Endothelial cell of umbilical vein (primary cell): ENCODE measurements around the gene STEAP4. TPM values are rescaled to one million over a fixed set of nuclear protein-coding genes. Genes with fewer than 3 reads are reported as not detected.

Experiments used
- BruUV-seq: library from RNA; stranded (reverse); fragments of 400-500 nt; replicated peaks from 2 replicates; lab custom pipeline; 2021; lab: Mats Ljungman, UMichigan
- CTCF ChIA-PET: fragments of 300-600, 350-600 bp; sonication (Branson Sonifier 250); formaldehyde crosslinking; loops from one replicate; lab custom pipeline; 2021; ENCODE audit warnings: antibody characterized with exemption, inconsistent platforms; lab: Charles Lee
- POLR2A ChIA-PET: fragments of 300-600, 350-600 bp; sonication (Branson Sonifier 250); formaldehyde crosslinking; loops from one replicate; lab custom pipeline; 2021; ENCODE audit warnings: antibody characterized with exemption, inconsistent platforms; lab: Charles Lee
- DNase-seq: peaks from one replicate; pipeline ENCODE4 v3.0.0-alpha.2; 2011; ENCODE audit warnings: low read depth, low spot score
- FAIRE-seq: peaks from 2 replicates; lab custom pipeline; 2011; peaks lifted over from hg19 to GRCh38; lab: Jason Lieb, UNC
- H2AFZ ChIP-seq: 2 replicates; pipeline ENCODE4 v1.6.0; 2012; ENCODE audit warnings: low read depth, low read length, control low read depth, inconsistent platforms
- H3K27ac ChIP-seq: 2 replicates; pipeline ENCODE4 v1.5.1; 2011; ENCODE audit warnings: low read depth, mild to moderate bottlenecking, control low read depth, low read length, moderate library complexity; ENCODE audit not compliant: insufficient read depth
- H3K27me3 ChIP-seq, 2 experiments: 2 replicates each; pipeline versions ENCODE4 v1.6.0 to v1.6.1; 2011; ENCODE audit warnings: low read length in 2 of 2, mixed read lengths in 1 of 2; ENCODE audit not compliant: control insufficient read depth in 2 of 2, insufficient read depth in 2 of 2
- H3K36me3 ChIP-seq, 2 experiments: 2 replicates in 1 of 2; 3 replicates in 1 of 2; pipeline ENCODE4 v1.5.1; 2011; ENCODE audit warnings: low read length in 2 of 2, mild to moderate bottlenecking in 1 of 2, moderate library complexity in 1 of 2; ENCODE audit not compliant: control insufficient read depth in 2 of 2, insufficient read depth in 2 of 2; ENCODE audit errors: extremely low read depth in 1 of 2
- H3K4me1 ChIP-seq: 3 replicates; pipeline ENCODE4 v1.5.1; 2011; ENCODE audit warnings: mild to moderate bottlenecking, low read length; ENCODE audit not compliant: control insufficient read depth, insufficient read depth; ENCODE audit errors: extremely low read depth
- H3K4me2 ChIP-seq: 2 replicates; pipeline ENCODE4 v1.6.1; 2011; ENCODE audit warnings: low read length, control low read depth, mixed read lengths; ENCODE audit not compliant: insufficient read depth
- H3K4me3 ChIP-seq, 3 experiments: fragments of 200-600 bp in 1 of 3; sonication (generic), shearing (Covaris generic) in 1 of 3; replicated peaks in 1 of 3; 2 replicates each; pipeline ENCODE4 v1.5.1; 2011 to 2016; ENCODE audit warnings: control low read depth in 3 of 3, low read length in 3 of 3, mild to moderate bottlenecking in 2 of 3, inconsistent platforms in 1 of 3, low read depth in 1 of 3, moderate library complexity in 1 of 3; ENCODE audit not compliant: insufficient read depth in 1 of 3
- H3K79me2 ChIP-seq: 2 replicates; pipeline ENCODE4 v1.6.0; 2012; ENCODE audit warnings: low read length, inconsistent platforms; ENCODE audit not compliant: control insufficient read depth, insufficient read depth
- H3K9ac ChIP-seq: replicated peaks from 2 replicates; pipeline ENCODE3; 2011; ENCODE audit warnings: low read length, control low read depth; ENCODE audit not compliant: insufficient read depth; ENCODE audit errors: extremely low read depth
- H3K9me1 ChIP-seq: replicated peaks from 3 replicates; pipeline ENCODE4 v1.6.0; 2011; ENCODE audit warnings: mild to moderate bottlenecking, low read length; ENCODE audit not compliant: control insufficient read depth, insufficient read depth; ENCODE audit errors: extremely low read depth
- H3K9me3 ChIP-seq: replicated peaks from 2 replicates; pipeline ENCODE4 v1.5.1; 2012; ENCODE audit warnings: low read length, inconsistent platforms; ENCODE audit not compliant: control insufficient read depth, insufficient read depth
- H4K20me1 ChIP-seq: replicated peaks from 2 replicates; pipeline ENCODE3; 2011; ENCODE audit warnings: mild to moderate bottlenecking, low read length; ENCODE audit not compliant: control insufficient read depth, insufficient read depth; ENCODE audit errors: extremely low read depth
- CTCF ChIP-seq, 2 donors: IDR thresholded peaks; 1 replicate in 1 of 2; 2 replicates in 1 of 2; pipeline ENCODE4 v1.5.1; 2011; ENCODE audit warnings: low read length in 2 of 2, mild to moderate bottlenecking in 2 of 2, moderate library complexity in 2 of 2, control low read depth in 1 of 2, inconsistent platforms in 1 of 2, low read depth in 1 of 2; ENCODE audit not compliant: insufficient read depth in 1 of 2; ENCODE audit errors: extremely low read depth in 1 of 2
- EZH2 ChIP-seq: IDR thresholded peaks from 2 replicates; pipeline ENCODE4 v1.6.1; 2012; ENCODE audit warnings: borderline replicate concordance, low read depth, mild to moderate bottlenecking, moderate library complexity, low read length, inconsistent platforms; ENCODE audit not compliant: severe bottlenecking
- FOS ChIP-seq: IDR thresholded peaks from 2 replicates; pipeline ENCODE4 v1.6.1; 2011; ENCODE audit warnings: mild to moderate bottlenecking, low read length, moderate library complexity, borderline replicate concordance; ENCODE audit not compliant: insufficient read depth
- MAX ChIP-seq: IDR thresholded peaks from 2 replicates; pipeline ENCODE4 v1.6.1; 2011; ENCODE audit not compliant: insufficient read depth, insufficient read length
- POLR2A ChIP-seq: IDR thresholded peaks from 2 replicates; pipeline ENCODE4 v1.6.1; 2012; ENCODE audit warnings: low read depth, mild to moderate bottlenecking, control low read depth, low read length
- dilution Hi-C: fragments of 300-500 bp; cut with MboI; formaldehyde crosslinking; loops from one replicate; pipeline ENCODE4 v1.15.0; 2019; ENCODE audit warnings: low sequenced_read_pairs; ENCODE audit not compliant: extremely low pct_ligation_motif_present
- intact Hi-C: fragments of 100-400 bp; cut with micrococcal nuclease; formaldehyde crosslinking; loops from one replicate; pipeline ENCODE4 v1.10.0; 2022
- polyA plus RNA-seq, 4 experiments: library from polyadenylated mRNA; depleted of rRNA in 3 of 4; stranded (reverse) in 3 of 4; unstranded in 1 of 4; fragments of >200 nt; gene quantifications; 2 replicates each; pipeline versions ENCODE4 v1.2.1 to v1.2.3, GENCODE V29; 2011 to 2012; ENCODE audit warnings: missing spikeins in 1 of 4
- total RNA-seq: library from RNA; stranded (reverse); gene quantifications from 2 replicates; pipeline ENCODE4 v1.2.3, GENCODE V29; 2021

STEAP4 gene
- total and polyA plus RNA-seq, 2 donors (not counting 3 experiments of a cell fraction or from before 2014, with no cell fraction given): not detected

GRCh38 chr7:88268858-88269257 lies 37.8 kb downstream of the STEAP4 start:
- ChIA-PET CTCF (no interaction called here), POLR2A (no interaction called here)

More at GRCh38 chr7:88268858-88269257, 37.8 kb downstream of the STEAP4 start:
- TF ChIP-seq EZH2: no peak
- no peak for TF ChIP-seq POLR2A
- no peak for TF ChIP-seq CTCF (IDR thresholded peaks at IDR 0.05; ENCODE audit: extremely low read depth in 1 of 2, insufficient read depth in 1 of 2, low read depth in 1 of 2, low read length in 2 of 2)
- TF ChIP-seq MAX: no peak
- TF ChIP-seq FOS: no peak
- no peak overlapping the region for H3K27ac ChIP-seq
- DNase-seq: no peak
- no peak overlapping the region for H2AFZ ChIP-seq
- intact Hi-C loops (no loop called here), dilution Hi-C loops (no loop called here)
- H3K4me2 ChIP-seq: no peak overlapping the region
- no peak overlapping the region for H3K4me3 ChIP-seq
- H3K36me3 ChIP-seq: no peaks in the 10 kb centered on the region
- H3K4me1 ChIP-seq: no peaks in the 10 kb centered on the region
- H3K9me1 ChIP-seq: no peaks in the 10 kb centered on the region
- H3K9ac ChIP-seq: no peak overlapping the region
- H3K79me2 ChIP-seq: no peaks in the 10 kb centered on the region
- no peak for FAIRE-seq
- no peaks in the 10 kb centered on the region for H4K20me1 ChIP-seq
- no TSS peak for BruUV-seq
- H3K27me3 ChIP-seq: no peaks in the 10 kb centered on the region
- H3K9me3 ChIP-seq: no peaks in the 10 kb centered on the region
